Thyroid gland (tissue), 4 donors: Measurements from ENCODE around the gene SOCS7.

Source experiments
- POLR2A ChIP-seq, 2 donors: fragments of 450-650 bp; IDR thresholded peaks; one replicate each; pipeline ENCODE4 v1.6.1; 2017; ENCODE audit warnings: antibody characterized with exemption in 2 of 2, mild to moderate bottlenecking in 2 of 2, moderate library complexity in 1 of 2
- TF ChIP-seq, protein P1 (sequence below), 6 experiments: fragments of 200-600 bp in 3 of 6; fragments of 450-650 bp in 3 of 6; sonication (generic) in 3 of 6; IDR thresholded peaks; one replicate each; pipeline ENCODE4 v1.5.1; 2016 to 2019; ENCODE audit warnings: antibody characterized with exemption in 6 of 6, mild to moderate bottlenecking in 2 of 6, inconsistent platforms in 1 of 6, moderate library complexity in 1 of 6

GRCh38 chr17:38435795-38436194, 84.2 kb downstream of the SOCS7 start:
- TF ChIP-seq, protein P1, sequence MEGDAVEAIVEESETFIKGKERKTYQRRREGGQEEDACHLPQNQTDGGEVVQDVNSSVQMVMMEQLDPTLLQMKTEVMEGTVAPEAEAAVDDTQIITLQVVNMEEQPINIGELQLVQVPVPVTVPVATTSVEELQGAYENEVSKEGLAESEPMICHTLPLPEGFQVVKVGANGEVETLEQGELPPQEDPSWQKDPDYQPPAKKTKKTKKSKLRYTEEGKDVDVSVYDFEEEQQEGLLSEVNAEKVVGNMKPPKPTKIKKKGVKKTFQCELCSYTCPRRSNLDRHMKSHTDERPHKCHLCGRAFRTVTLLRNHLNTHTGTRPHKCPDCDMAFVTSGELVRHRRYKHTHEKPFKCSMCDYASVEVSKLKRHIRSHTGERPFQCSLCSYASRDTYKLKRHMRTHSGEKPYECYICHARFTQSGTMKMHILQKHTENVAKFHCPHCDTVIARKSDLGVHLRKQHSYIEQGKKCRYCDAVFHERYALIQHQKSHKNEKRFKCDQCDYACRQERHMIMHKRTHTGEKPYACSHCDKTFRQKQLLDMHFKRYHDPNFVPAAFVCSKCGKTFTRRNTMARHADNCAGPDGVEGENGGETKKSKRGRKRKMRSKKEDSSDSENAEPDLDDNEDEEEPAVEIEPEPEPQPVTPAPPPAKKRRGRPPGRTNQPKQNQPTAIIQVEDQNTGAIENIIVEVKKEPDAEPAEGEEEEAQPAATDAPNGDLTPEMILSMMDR (IDR thresholded peaks at IDR 0.05): no peak
- no peak for TF ChIP-seq POLR2A (IDR thresholded peaks at IDR 0.05)
